HG03139 (cell line): Measurements from ENCODE around the gene TMA7.
A peak's percentile ranks its signal among the peaks of the same experiment; 100 is the strongest.
"Not testable (repeated sequence)": the region's sequence is repeated elsewhere in the genome, so short reads cannot be mapped to it uniquely, and the experiment has no call there.

ENCODE experiments used
- ATAC-seq: cut with Tn5 transposase; IDR thresholded peaks from one replicate; pipeline ENCODE4 v1.9.1; 2021; ENCODE audit not compliant: unreplicated experiment

The TMA7 gene

GRCh38 chr3:48467110-48467454 lies 27.0 kb downstream of the TMA7 start:
- no peak for ATAC-seq

GRCh38 chr3:48467473-48468267 lies 27.6 kb downstream of the TMA7 start:
- no peak for ATAC-seq

- no peak for ATAC-seq
Measured at GRCh38 chr3:48468329-48468731, 28.3 kb downstream of the TMA7 start.

GRCh38 chr3:48469046-48469915 lies 29.2 kb downstream of the TMA7 start:
- no peak for ATAC-seq

- no peak for ATAC-seq
Measured at GRCh38 chr3:48470286-48470685, 30.2 kb downstream of the TMA7 start.

GRCh38 chr3:48472673-48472922 lies 32.5 kb downstream of the TMA7 start:
- ATAC-seq, result no peak

GRCh38 chr3:48472923-48473616 lies 33.0 kb downstream of the TMA7 start:
- ATAC-seq, result peak; percentile 77

GRCh38 chr3:48473617-48473952 lies 33.5 kb downstream of the TMA7 start:
- ATAC-seq, result no peak

GRCh38 chr3:48474031-48474430 lies 34.0 kb downstream of the TMA7 start:
- not testable (repeated sequence) for ATAC-seq

- no peak for ATAC-seq
Measured at GRCh38 chr3:48474619-48475018, 34.6 kb downstream of the TMA7 start.

- ATAC-seq, result no peak
Measured at GRCh38 chr3:48475188-48475587, 35.1 kb downstream of the TMA7 start.

GRCh38 chr3:48476426-48477053 lies 36.5 kb downstream of the TMA7 start:
- ATAC-seq, result no peak

- ATAC-seq, result no peak
Measured at GRCh38 chr3:48477959-48478520, 38.0 kb downstream of the TMA7 start.

GRCh38 chr3:48478626-48479555 lies 38.8 kb downstream of the TMA7 start:
- ATAC-seq, result no peak

GRCh38 chr3:48480891-48481290 lies 40.8 kb downstream of the TMA7 start:
- not testable (repeated sequence) for ATAC-seq

- ATAC-seq, result not testable (repeated sequence)
Measured at GRCh38 chr3:48482822-48483221, 42.8 kb downstream of the TMA7 start.

GRCh38 chr3:48486952-48487351 lies 46.9 kb downstream of the TMA7 start:
- no peak for ATAC-seq

- no peak for ATAC-seq
Measured at GRCh38 chr3:48492461-48493202, 52.6 kb downstream of the TMA7 start.

- no peak for ATAC-seq
Measured at GRCh38 chr3:48493203-48493501, 53.1 kb downstream of the TMA7 start.
